HEK293 (cell line): ENCODE measurements around the gene ATF6B.

ENCODE experiments used
- BCL11A ChIP-seq: fragments of 450-650 bp; formaldehyde crosslinking; IDR thresholded peaks from 2 replicates; pipeline ENCODE4 v1.5.1; 2016; ENCODE audit warnings: low read depth, missing biosample characterization, missing genetic modification characterization
- BCL11B ChIP-seq: fragments of 450-650 bp; formaldehyde crosslinking; IDR thresholded peaks from 2 replicates; pipeline ENCODE4 v1.5.1; 2016; ENCODE audit warnings: low read depth, missing biosample characterization, missing genetic modification characterization
- GLI4 ChIP-seq: fragments of 450-650 bp; formaldehyde crosslinking; IDR thresholded peaks from 2 replicates; pipeline ENCODE4 v1.5.1; 2016; ENCODE audit warnings: missing biosample characterization, missing genetic modification characterization
- GLIS1 ChIP-seq: fragments of 450-650 bp; formaldehyde crosslinking; IDR thresholded peaks from 2 replicates; pipeline ENCODE4 v1.5.1; 2016; ENCODE audit warnings: missing biosample characterization, missing genetic modification characterization
- HIC1 ChIP-seq: fragments of 450-650 bp; formaldehyde crosslinking; IDR thresholded peaks from 2 replicates; pipeline ENCODE4 v1.5.1; 2016; ENCODE audit warnings: missing biosample characterization, missing genetic modification characterization
- HOXC10 ChIP-seq: sonication (generic); formaldehyde crosslinking; IDR thresholded peaks from 2 replicates; pipeline ENCODE4 v1.8.1; 2023; ENCODE audit warnings: mild to moderate bottlenecking, missing genetic modification reagents
- KLF1 ChIP-seq: fragments of 450-650 bp; formaldehyde crosslinking; IDR thresholded peaks from 2 replicates; pipeline ENCODE4 v1.5.1; 2016; ENCODE audit warnings: missing biosample characterization, missing genetic modification characterization
- KLF8 ChIP-seq: fragments of 450-650 bp; formaldehyde crosslinking; IDR thresholded peaks from 2 replicates; pipeline ENCODE4 v1.5.1; 2016; ENCODE audit warnings: missing biosample characterization, missing genetic modification characterization
- OSR2 ChIP-seq: fragments of 450-650 bp; formaldehyde crosslinking; IDR thresholded peaks from 2 replicates; pipeline ENCODE4 v1.5.1; 2016; ENCODE audit warnings: missing biosample characterization, missing genetic modification characterization
- REPIN1 ChIP-seq: fragments of 450-650 bp; formaldehyde crosslinking; IDR thresholded peaks from 2 replicates; pipeline ENCODE4 v1.5.1; 2017; ENCODE audit warnings: missing biosample characterization, missing genetic modification characterization, low read depth
- SCRT2 ChIP-seq: fragments of 450-650 bp; formaldehyde crosslinking; IDR thresholded peaks from 2 replicates; pipeline ENCODE4 v1.5.1; 2016; ENCODE audit warnings: missing biosample characterization, missing genetic modification characterization
- SP3 ChIP-seq: fragments of 450-650 bp; formaldehyde crosslinking; IDR thresholded peaks from 2 replicates; pipeline ENCODE4 v1.5.1; 2016; ENCODE audit warnings: missing biosample characterization, missing genetic modification characterization
- SP7 ChIP-seq: fragments of 450-650 bp; formaldehyde crosslinking; IDR thresholded peaks from 2 replicates; pipeline ENCODE4 v1.5.1; 2016; ENCODE audit warnings: missing biosample characterization, missing genetic modification characterization
- ZBTB17 ChIP-seq: fragments of 450-650 bp; formaldehyde crosslinking; IDR thresholded peaks from 2 replicates; pipeline ENCODE4 v1.5.1; 2016; ENCODE audit warnings: missing biosample characterization, missing genetic modification characterization
- ZNF112 ChIP-seq: fragments of 450-650 bp; formaldehyde crosslinking; IDR thresholded peaks from 2 replicates; pipeline ENCODE4 v1.5.0; 2017; ENCODE audit warnings: missing biosample characterization, missing genetic modification characterization
- ZNF174 ChIP-seq: fragments of 450-650 bp; formaldehyde crosslinking; IDR thresholded peaks from 2 replicates; pipeline ENCODE4 v1.5.0; 2017; ENCODE audit warnings: missing biosample characterization, mild to moderate bottlenecking, missing genetic modification characterization
- ZNF175 ChIP-seq: fragments of 450-650 bp; formaldehyde crosslinking; IDR thresholded peaks from 2 replicates; pipeline ENCODE4 v1.5.1; 2016; ENCODE audit warnings: missing biosample characterization, missing genetic modification characterization
- ZNF24 ChIP-seq: fragments of 450-650 bp; formaldehyde crosslinking; IDR thresholded peaks from 2 replicates; pipeline ENCODE4 v1.5.1; 2016; ENCODE audit warnings: missing biosample characterization, missing genetic modification characterization
- ZNF274 ChIP-seq, 2 experiments: fragments of 200-500 bp in 1 of 2; fragments of 450-650 bp in 1 of 2; sonication (Bioruptor generic) in 1 of 2; formaldehyde crosslinking in 1 of 2; IDR thresholded peaks; 2 replicates each; pipeline versions ENCODE4 v1.5.1 to v1.6.1; 2014 to 2016; ENCODE audit warnings: borderline replicate concordance in 1 of 2, inconsistent platforms in 1 of 2, low read length in 1 of 2, missing biosample characterization in 1 of 2, missing genetic modification characterization in 1 of 2
- ZNF341 ChIP-seq: fragments of 450-650 bp; formaldehyde crosslinking; IDR thresholded peaks from 2 replicates; pipeline ENCODE4; 2016; ENCODE audit warnings: low read depth, missing biosample characterization, missing genetic modification characterization
- ZNF354C ChIP-seq: fragments of 450-650 bp; formaldehyde crosslinking; IDR thresholded peaks from 2 replicates; pipeline ENCODE4 v1.5.1; 2016; ENCODE audit warnings: missing biosample characterization, missing genetic modification characterization, low read depth, borderline replicate concordance
- ZNF404 ChIP-seq: fragments of 450-650 bp; formaldehyde crosslinking; IDR thresholded peaks from 2 replicates; pipeline ENCODE4 v1.5.1; 2017; ENCODE audit warnings: missing biosample characterization, missing genetic modification characterization
- ZNF416 ChIP-seq: fragments of 450-650 bp; formaldehyde crosslinking; IDR thresholded peaks from 2 replicates; pipeline ENCODE4 v1.5.1; 2016; ENCODE audit warnings: missing biosample characterization, missing genetic modification characterization
- ZNF449 ChIP-seq: fragments of 450-650 bp; formaldehyde crosslinking; IDR thresholded peaks from 2 replicates; pipeline ENCODE4 v1.5.1; 2017; ENCODE audit warnings: missing biosample characterization, mild to moderate bottlenecking, missing genetic modification characterization, moderate library complexity
- ZNF518A ChIP-seq: fragments of 450-650 bp; formaldehyde crosslinking; conservative IDR thresholded peaks from 2 replicates; pipeline ENCODE4 v1.5.1; 2016; ENCODE audit warnings: low read depth, missing biosample characterization, missing genetic modification characterization
- ZNF521 ChIP-seq: fragments of 450-650 bp; formaldehyde crosslinking; IDR thresholded peaks from 2 replicates; pipeline ENCODE4 v1.5.1; 2017; ENCODE audit warnings: missing biosample characterization, mild to moderate bottlenecking, missing genetic modification characterization
- ZNF555 ChIP-seq: fragments of 450-650 bp; formaldehyde crosslinking; conservative IDR thresholded peaks from 2 replicates; pipeline ENCODE4 v1.5.1; 2017; ENCODE audit warnings: missing biosample characterization, mild to moderate bottlenecking, missing genetic modification characterization, inconsistent platforms
- ZNF558 ChIP-seq: fragments of 450-650 bp; formaldehyde crosslinking; IDR thresholded peaks from 2 replicates; pipeline ENCODE4 v1.5.1; 2016; ENCODE audit warnings: missing biosample characterization, missing genetic modification characterization
- ZNF791 ChIP-seq: fragments of 450-650 bp; formaldehyde crosslinking; IDR thresholded peaks from 2 replicates; pipeline ENCODE4 v1.5.1; 2016; ENCODE audit warnings: missing biosample characterization, missing genetic modification characterization
- ZSCAN5A ChIP-seq: fragments of 450-650 bp; formaldehyde crosslinking; IDR thresholded peaks from 2 replicates; pipeline ENCODE4 v1.5.1; 2016; ENCODE audit warnings: missing biosample characterization, missing genetic modification characterization
- ZXDB ChIP-seq: fragments of 450-650 bp; formaldehyde crosslinking; IDR thresholded peaks from 2 replicates; pipeline ENCODE4 v1.5.1; 2016; ENCODE audit warnings: missing biosample characterization, missing genetic modification characterization

ATF6B gene

GRCh38 chr6:32152769-32153563, 24.9 kb upstream of the ATF6B start (continued):
- no peak for TF ChIP-seq BCL11A (tag by site-specific recombination)
- no peak for TF ChIP-seq HIC1
- TF ChIP-seq ZNF175 (tag by site-specific recombination): no peak
- TF ChIP-seq ZBTB17 (tag by site-specific recombination): peak; percentile 80
- TF ChIP-seq ZNF449 (tag by site-specific recombination): no peak
- TF ChIP-seq ZNF555 (tag by site-specific recombination): no peak
- no peak for TF ChIP-seq REPIN1
- no peak for TF ChIP-seq ZNF404 (tag by site-specific recombination)
- TF ChIP-seq SP3 (tag by site-specific recombination): no peak; the same call in 1 of the 2 replicates
- no peak; the same call in 1 of the 2 replicates for TF ChIP-seq GLIS1 (tag by site-specific recombination)
- TF ChIP-seq ZNF558 (tag by site-specific recombination): no peak
- no peak for TF ChIP-seq ZNF416 (tag by site-specific recombination)
- TF ChIP-seq ZXDB: peak; percentile 6; the same call in 1 of the 2 replicates
- TF ChIP-seq ZNF112 (tag by site-specific recombination): no peak
- no peak for TF ChIP-seq GLI4 (tag by site-specific recombination)
- no peak for TF ChIP-seq ZNF274 (IDR thresholded peaks at IDR 0.05; ENCODE audit: low read length)
- TF ChIP-seq ZNF274 (tag by site-specific recombination; IDR thresholded peaks at IDR 0.05; ENCODE audit: borderline replicate concordance): no peak
- no peak for TF ChIP-seq ZNF24 (tag by site-specific recombination)
- no peak for TF ChIP-seq HOXC10
- TF ChIP-seq ZNF521: no peak
- no peak for TF ChIP-seq ZNF518A (tag by site-specific recombination)
- no peak; the same call in 1 of the 2 replicates for TF ChIP-seq KLF1 (tag by site-specific recombination)
- TF ChIP-seq ZNF341 (tag by site-specific recombination): 0 out of 2 replicates have a peak, but pooled peaks have one; percentile 11
- no peak for TF ChIP-seq SCRT2
- TF ChIP-seq BCL11B: 0 out of 2 replicates have a peak, but pooled peaks have one; percentile 12
- TF ChIP-seq SP7: peak; percentile 30; the same call in 1 of the 2 replicates
- TF ChIP-seq OSR2 (tag by site-specific recombination): no peak
- no peak for TF ChIP-seq ZNF791 (tag by site-specific recombination)
- TF ChIP-seq ZNF174 (tag by site-specific recombination): no peak
- no peak for TF ChIP-seq ZSCAN5A
- TF ChIP-seq KLF8: no peak; the same call in 1 of the 2 replicates
- TF ChIP-seq ZNF354C (tag by site-specific recombination): no peak
